Stimulated activated CD4-positive, alpha-beta T cell treated with anti-CD3 and anti-CD28 coated beads, Interleukin-4, amount 100 ng/mL, for 48 hours (primary cell): ENCODE measurements around the gene TPST1.
"Not testable (repeated sequence)": the region's sequence is repeated elsewhere in the genome, so short reads cannot be mapped to it uniquely, and the experiment has no call there.

ENCODE experiments used
- DNase-seq, 2 donors: peaks; one replicate each; pipeline ENCODE4 v3.0.0-alpha.2; 2020; ENCODE audit warnings: low read depth in 2 of 2

Gene TPST1

GRCh38 chr7:66188645-66189044 lies 16.5 kb upstream of the TPST1 start:
- DNase-seq: no peak

- no peak for DNase-seq
These were observed 15.2 kb upstream of the TPST1 start for GRCh38 chr7:66189695-66190503.

- no peak for DNase-seq
These were observed 14.7 kb upstream of the TPST1 start for GRCh38 chr7:66190504-66190857.

GRCh38 chr7:66193146-66193725 lies 11.9 kb upstream of the TPST1 start:
- no peak for DNase-seq

GRCh38 chr7:66198469-66198868 lies 6.7 kb upstream of the TPST1 start:
- DNase-seq: no peak

- DNase-seq: no peak
These were observed 6.2 kb upstream of the TPST1 start for GRCh38 chr7:66198956-66199355.

GRCh38 chr7:66202441-66202840 lies 2.7 kb upstream of the TPST1 start:
- DNase-seq: no peak

- no peak for DNase-seq
These were observed 582 bp downstream of the TPST1 start for GRCh38 chr7:66205741-66206090.

- DNase-seq: no peak
These were observed 1.2 kb downstream of the TPST1 start for GRCh38 chr7:66206119-66206933.

GRCh38 chr7:66206934-66207240 lies 1.8 kb downstream of the TPST1 start:
- DNase-seq: no peak

- no peak for DNase-seq
These were observed 2.4 kb downstream of the TPST1 start for GRCh38 chr7:66207540-66207939.

GRCh38 chr7:66211429-66211828 lies 6.3 kb downstream of the TPST1 start:
- no peak for DNase-seq

- no peak for DNase-seq
These were observed 8.5 kb downstream of the TPST1 start for GRCh38 chr7:66213637-66214036.

GRCh38 chr7:66216687-66217086 lies 11.6 kb downstream of the TPST1 start:
- DNase-seq: no peak

- no peak for DNase-seq
These were observed 14.7 kb downstream of the TPST1 start for GRCh38 chr7:66219805-66220204.

- no peak for DNase-seq
These were observed 16.3 kb downstream of the TPST1 start for GRCh38 chr7:66221442-66221841.

- DNase-seq: no peak
These were observed 22.7 kb downstream of the TPST1 start for GRCh38 chr7:66227808-66228207.

- not testable (repeated sequence) for DNase-seq
These were observed 26.4 kb downstream of the TPST1 start for GRCh38 chr7:66231326-66232216.

GRCh38 chr7:66233638-66234037 lies 28.5 kb downstream of the TPST1 start:
- DNase-seq: no peak

GRCh38 chr7:66236713-66237303 lies 31.7 kb downstream of the TPST1 start:
- no peak for DNase-seq

- no peak for DNase-seq
These were observed 33.0 kb downstream of the TPST1 start for GRCh38 chr7:66237906-66238772.
